Heart right ventricle (tissue), 16 donors: Measurements from ENCODE around the gene TCF7. TPM values are rescaled to one million over a fixed set of nuclear protein-coding genes. Genes with fewer than 3 reads are reported as not detected.

Experiments used
- ATAC-seq, 8 donors: fragments of 200-7000 bp; cut with Tn5 transposase; one replicate each; pipeline ENCODE4 v1.9.1; 2020; ENCODE audit warnings: mild to moderate bottlenecking in 8 of 8, moderate library complexity in 8 of 8, moderate number of reproducible peaks in 1 of 8
- DNase-seq, 2 donors: peaks; one replicate each; pipeline ENCODE4 v3.0.0-alpha.2; 2020
- H3K27ac ChIP-seq, 10 donors: fragments of 200-600 bp; sonication (generic) in 2 of 10; one replicate each; pipeline versions ENCODE4 v1.5.0 to v1.8.0; 2020 to 2022; ENCODE audit warnings: mild to moderate bottlenecking in 3 of 10
- H3K27me3 ChIP-seq, 7 donors: fragments of 200-600 bp; one replicate each; pipeline ENCODE4 v1.8.0; 2021 to 2022; ENCODE audit warnings: mild to moderate bottlenecking in 2 of 7
- H3K36me3 ChIP-seq, 9 donors: fragments of 200-600 bp; sonication (generic) in 1 of 9; one replicate each; pipeline versions ENCODE4 v1.5.0 to v1.8.0; 2020 to 2022; ENCODE audit warnings: mild to moderate bottlenecking in 2 of 9
- H3K4me1 ChIP-seq, 9 donors: fragments of 200-600 bp; sonication (generic) in 1 of 9; one replicate each; pipeline versions ENCODE4 v1.5.0 to v1.8.0; 2020 to 2022; ENCODE audit warnings: mild to moderate bottlenecking in 4 of 9
- H3K4me3 ChIP-seq, 10 donors: fragments of 200-600 bp; sonication (generic) in 2 of 10; one replicate each; pipeline versions ENCODE4 v1.5.0 to v1.8.0; 2020 to 2022; ENCODE audit warnings: mild to moderate bottlenecking in 7 of 10, moderate library complexity in 2 of 10
- H3K9me3 ChIP-seq, 11 donors: fragments of 200-600 bp in 10 of 11; sonication (generic) in 2 of 11; one replicate each; pipeline versions ENCODE4 v1.5.0 to v1.8.0; 2013 to 2022; ENCODE audit warnings: mild to moderate bottlenecking in 2 of 11, control low read depth in 1 of 11, moderate library complexity in 1 of 11
- CTCF ChIP-seq, 9 donors: fragments of 200-600 bp; sonication (generic) in 2 of 9; IDR thresholded peaks; one replicate each; pipeline versions ENCODE4 v1.5.0 to v1.8.0; 2021 to 2022; ENCODE audit warnings: antibody characterized with exemption in 9 of 9, mild to moderate bottlenecking in 5 of 9, moderate library complexity in 1 of 9
- WGBS, 2 donors: extraction: QIAGEN DNeasy Blood & Tissue Kit; methylation state at CpG; one replicate each; pipeline ENCODE4 v1.1.7; 2013; ENCODE audit warnings: inconsistent platforms in 1 of 2; 5-methylcytosine and 5-hydroxymethylcytosine counted together
- intact Hi-C, 10 donors: fragments of 100-400 bp; cut with DNase I; formaldehyde crosslinking; loops; one replicate each; pipeline versions ENCODE4 v1.11.1 to v1.14.2; 2022
- polyA plus RNA-seq, 2 donors: library from polyadenylated mRNA; stranded (reverse); fragments of 200-250 nt; gene quantifications; one replicate each; pipeline ENCODE4 v1.2.3, GENCODE V29; 2013
- total RNA-seq, 10 donors: library from RNA; stranded (reverse); fragmentation: NEBNext Ultra II Directional in 3 of 10; extraction: Animal tissue kit (Norgen Biotek cat#: 25700) in 3 of 10; gene quantifications; one replicate each; pipeline versions ENCODE4 v1.2.1 to v1.2.4, GENCODE V29; 2021 to 2023
- donor health status: Arrhythmogenic right ventricular cardiomyopathy.
- donor health status: ischemic (EF 13 %, LVEDD 7.1; RV severe dilation, severe dysfunction).
- donor health status: healthy with polysubstance abuse.
- donor health status: DM: no; HTN: yes; CAD: no.
- donor health status: DM: no; HTN: no; CAD: no.
- donor health status: ischemic (EF 25% LVEDD 6.9; RV normal size, moderate dysfunction).
- donor health status: ischemic (EF 25% LVEDD 5.7; RV mildly dilated, moderate dysfunction).
- donor health status: healthy.
- donor health status: DM: yes; HTN: yes; CAD: no.
- donor health status: Ischemic cardiomyopathy.
- donor health status: ischemic (EF 35%, LVEDD 5.7; RV mildly dilated, moderate dysfunction).
- donor health status: nonischemic (EF 11% LVEDD 7.7; RV severe dilation, severe dysfunction).
- donor health status: DM: yes; HTN: yes; CAD: no.
- donor health status: PGD.
- donor health status: ischemic (EF 29% LVEDD 5.4; RV normal size, mild dysfunction).
- donor health status: nonischemic (EF 23%, LVEDD 6.1; RV moderate dilation, normal function).

Gene TCF7
- total and polyA plus RNA-seq, 12 donors, result 0.42 to 5.9 (median 1.9) TPM

DNA sequence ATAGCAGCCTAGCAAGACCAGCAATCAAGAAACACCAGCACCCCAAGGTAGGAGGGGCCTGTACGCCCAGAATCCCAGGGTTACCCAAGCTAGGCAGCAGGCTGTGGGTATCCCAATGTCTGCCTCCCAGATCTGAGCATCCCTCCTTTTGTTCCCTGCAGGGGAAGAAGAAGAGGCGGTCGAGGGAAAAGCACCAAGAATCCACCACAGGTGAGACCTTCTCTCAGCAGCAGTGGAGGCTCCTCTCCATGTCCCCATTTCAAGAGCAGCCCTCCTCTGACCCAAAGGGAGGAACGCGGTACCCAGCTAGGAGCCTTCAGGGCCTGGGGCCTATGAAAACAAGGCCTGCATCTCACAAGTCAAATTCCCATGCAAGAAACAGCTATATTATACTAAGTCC, 28.9 kb downstream of the TCF7 start:
- no peak for DNase-seq
- no peaks in the 10 kb centered on the region for H3K9me3 ChIP-seq
- intact Hi-C loops, result loop anchor here in 8 of 10 donors (2.0 to 10.0 kb wide), 4 partner anchors 41 to 103 kb away; no protein-coding TSS in a partner anchor
- H3K4me3 ChIP-seq, result no peak overlapping the region
- no peak for ATAC-seq
- no peak for TF ChIP-seq CTCF (IDR thresholded peaks at IDR 0.05)
- no peaks in the 10 kb centered on the region for H3K27me3 ChIP-seq
- peaks cover 9 to 51% (median 25%) of the 10 kb centered on the region in 9 donors for H3K4me1 ChIP-seq
- WGBS, 2 donors, result 86 to 92% methylated on average over 5 of the region's 5 CpGs
- no peak overlapping the region for H3K27ac ChIP-seq
- peaks cover 0 to 95% (median 3%) of the 10 kb centered on the region in 9 donors for H3K36me3 ChIP-seq

- no peak for ATAC-seq
- 96% methylated on average over 10 of the region's 10 CpGs for WGBS, 2 donors
- no peak for DNase-seq
- Histone ChIP-seq H3K4me1 (peaks cover 4 to 49% (median 24%) of the 10 kb centered on the region in 9 donors), H3K9me3 (no peaks in the 10 kb centered on the region), H3K4me3 (no peak overlapping the region), H3K27me3 (no peaks in the 10 kb centered on the region), H3K36me3 (peaks cover 0 to 98% (median 5%) of the 10 kb centered on the region in 9 donors), H3K27ac (no peak overlapping the region)
- intact Hi-C loops, result loop anchor here in 9 of 10 donors (2.0 to 10.0 kb wide), 6 partner anchors 42 to 105 kb away; no protein-coding TSS in a partner anchor
- no peak for TF ChIP-seq CTCF (IDR thresholded peaks at IDR 0.05)
Observed at GRCh38 chr5:134143944-134144941, 29.8 kb downstream of the TCF7 start.

DNA sequence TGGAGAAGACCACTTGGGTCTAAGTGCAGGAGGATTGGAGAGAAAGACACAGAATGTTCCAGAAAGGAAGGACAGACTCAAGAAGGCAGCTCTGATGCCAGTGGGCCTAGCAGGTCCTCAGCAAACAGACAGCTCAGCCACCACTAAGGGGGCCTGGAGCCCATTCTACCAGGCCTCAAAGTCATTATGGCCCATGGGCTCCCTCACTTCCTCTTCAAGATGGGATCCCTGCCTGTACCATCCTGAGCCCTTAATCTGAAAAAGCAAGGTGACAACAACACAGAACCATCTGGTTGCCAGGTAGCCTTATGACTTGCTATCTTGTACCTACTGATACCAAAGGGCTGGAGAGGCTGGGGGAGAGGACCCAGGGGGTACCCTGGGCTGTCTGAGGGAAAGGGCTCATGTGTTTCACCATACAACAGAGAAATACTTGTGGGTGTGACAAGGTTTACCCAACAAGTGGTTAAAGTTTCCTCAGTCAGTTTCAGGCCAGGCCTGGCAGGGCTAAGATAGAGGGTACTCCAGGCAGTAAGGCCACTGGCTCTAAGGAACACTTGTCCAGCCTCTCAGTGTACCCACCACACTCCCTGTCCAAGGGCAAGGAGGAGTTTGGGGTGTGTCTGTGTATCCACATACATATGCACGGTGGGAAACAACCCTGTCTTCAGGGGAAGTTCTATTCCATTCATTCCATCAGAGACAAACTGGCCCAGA, 30.7 kb downstream of the TCF7 start:
- WGBS, 2 donors, result 67 to 68% methylated on average over 1 of the region's 1 CpG
- peaks cover under 1 to 49% (median 24%) of the 10 kb centered on the region in 9 donors for H3K4me1 ChIP-seq
- no peak overlapping the region for H3K4me3 ChIP-seq
- DNase-seq (no peak), ATAC-seq (no peak)
- peak overlapping the region in 1 of 10 donors; percentile 40 for H3K27ac ChIP-seq
- intact Hi-C loops, result loop anchor here in 5 of 10 donors (1.0 to 10.0 kb wide), 5 partner anchors 50 to 106 kb away; no protein-coding TSS in a partner anchor
- H3K9me3 ChIP-seq, result no peaks in the 10 kb centered on the region
- no peak for TF ChIP-seq CTCF (IDR thresholded peaks at IDR 0.05)
- H3K27me3 ChIP-seq, result no peaks in the 10 kb centered on the region
- H3K36me3 ChIP-seq, result peaks cover 0 to 98% (median 8%) of the 10 kb centered on the region in 9 donors
